NCI-H446 (cell line): ENCODE results near the gene EMC6.
"Not testable (repeated sequence)": the region's sequence is repeated elsewhere in the genome, so short reads cannot be mapped to it uniquely, and the experiment has no call there.

Source experiments
- DNase-seq, 2 experiments: peaks; one replicate each; lab custom pipeline; 2025; lab: John Stamatoyannopoulos, UW

Gene EMC6

DNA sequence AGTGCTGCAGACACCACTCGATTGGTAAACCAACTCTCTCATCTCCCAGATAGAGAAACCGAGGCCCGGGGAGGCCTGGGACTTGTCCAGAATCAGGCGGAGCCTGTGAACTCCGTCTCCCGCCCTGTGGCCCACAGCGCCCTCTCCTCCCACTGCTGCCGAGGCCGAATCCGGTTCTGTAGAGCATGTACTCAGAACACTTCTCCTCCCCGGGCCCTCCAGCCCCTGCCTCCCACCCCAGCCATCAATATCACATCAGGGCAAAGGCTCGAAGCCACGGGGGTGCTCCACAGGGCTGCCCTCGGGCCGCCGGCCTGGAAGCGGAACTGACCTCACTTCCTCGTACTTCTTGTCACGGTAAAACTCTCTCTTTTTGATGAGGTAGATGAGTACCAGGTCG lies 13.0 kb downstream of the EMC6 start:
- no peak for DNase-seq

GRCh38 chr17:3682033-3682432 lies 13.4 kb downstream of the EMC6 start:
- no peak for DNase-seq

- DNase-seq: no peak
These were observed 14.5 kb downstream of the EMC6 start for GRCh38 chr17:3683054-3683511.

DNA sequence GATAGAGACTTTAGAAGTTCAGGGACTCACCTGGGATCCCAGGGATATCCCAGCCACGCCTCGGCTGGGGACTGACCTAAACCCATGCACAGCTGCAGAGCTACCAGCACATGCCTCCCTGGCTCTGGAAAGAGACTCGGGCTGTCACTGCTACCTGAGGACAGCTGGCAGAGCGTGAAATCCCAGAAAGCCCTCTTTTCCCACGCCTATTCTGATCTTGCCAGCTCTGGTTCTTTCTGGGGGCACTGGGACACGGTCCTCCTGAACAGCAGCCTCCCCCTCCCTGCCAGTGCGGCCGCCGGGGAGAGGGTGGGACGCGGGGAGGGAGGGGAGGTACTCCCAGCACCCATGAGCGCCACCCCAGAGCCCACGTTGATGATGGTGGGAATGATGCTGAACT lies 16.6 kb downstream of the EMC6 start:
- no peak for DNase-seq

DNA sequence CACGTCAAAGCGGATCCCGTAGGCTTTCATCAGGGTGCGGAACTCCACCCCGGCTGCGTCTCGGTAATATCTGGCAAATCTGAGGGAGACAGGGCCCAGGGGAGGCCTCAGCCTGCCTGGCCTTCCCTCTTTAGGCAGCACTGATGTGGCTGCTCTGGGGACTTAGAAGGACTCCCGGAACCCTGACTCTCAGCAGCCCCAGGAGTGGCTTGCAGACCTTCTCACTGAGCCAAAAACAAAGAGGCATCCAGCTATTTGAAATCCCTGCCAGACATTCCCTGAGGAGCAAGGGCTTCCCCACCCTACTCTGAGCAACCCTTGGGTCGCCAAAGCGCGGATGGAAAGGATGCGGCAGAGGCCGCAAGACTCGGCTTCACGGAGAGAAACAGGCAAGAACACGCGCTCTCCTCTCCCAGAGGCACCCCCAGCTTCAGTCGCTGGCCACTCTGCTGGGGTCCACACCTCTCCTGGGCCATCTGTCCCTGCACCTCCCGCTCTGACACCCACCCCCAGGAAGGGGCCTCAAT lies 19.5 kb downstream of the EMC6 start:
- DNase-seq: no peak

DNA sequence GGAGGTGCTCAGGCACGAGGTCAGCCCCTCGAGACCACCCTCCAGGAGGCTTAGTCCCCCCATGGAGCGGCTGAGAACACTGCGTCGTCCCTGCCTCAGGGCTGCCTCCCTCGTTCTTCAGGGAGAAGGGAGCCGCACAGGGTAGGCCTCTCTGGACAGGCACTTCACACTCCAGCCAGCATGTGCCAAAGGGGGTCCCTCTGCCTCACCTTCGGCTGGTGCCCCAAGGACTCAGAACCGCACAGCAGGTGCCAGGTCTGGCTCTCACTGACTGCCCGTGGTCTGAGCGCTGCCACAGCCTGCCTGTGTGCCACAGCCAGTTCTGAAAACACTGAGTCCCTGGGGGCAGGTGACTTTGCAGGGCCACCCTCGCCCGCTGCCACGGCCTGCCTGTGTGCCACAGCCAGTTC lies 20.2 kb downstream of the EMC6 start:
- no peak for DNase-seq

- no peak for DNase-seq
These were observed 20.9 kb downstream of the EMC6 start for GRCh38 chr17:3689262-3690093.

- DNase-seq: no peak
These were observed 21.6 kb downstream of the EMC6 start for GRCh38 chr17:3690094-3690715.

GRCh38 chr17:3691617-3692067 lies 23.0 kb downstream of the EMC6 start:
- no peak for DNase-seq

DNA sequence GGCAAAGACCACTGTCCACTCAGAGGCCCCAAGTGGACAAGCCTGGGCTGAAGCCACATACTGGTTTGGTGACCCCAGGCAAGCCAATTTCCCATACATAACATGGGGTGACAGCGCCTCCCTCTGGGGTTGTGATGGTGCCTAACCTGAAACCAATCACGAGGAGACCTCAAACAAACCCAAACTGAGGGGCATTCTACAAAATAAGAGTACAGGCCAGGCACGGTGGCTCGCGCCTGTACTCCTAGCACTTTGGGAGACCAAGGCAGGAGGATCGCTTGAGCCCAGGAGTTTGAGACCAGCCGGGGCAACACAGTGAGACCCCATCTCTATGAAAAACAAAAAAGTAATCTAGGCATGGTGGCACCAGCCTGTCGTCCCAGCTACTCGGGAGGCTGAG lies 23.7 kb downstream of the EMC6 start:
- no peak for DNase-seq

GRCh38 chr17:3693141-3693540 lies 24.5 kb downstream of the EMC6 start:
- DNase-seq: no peak

DNA sequence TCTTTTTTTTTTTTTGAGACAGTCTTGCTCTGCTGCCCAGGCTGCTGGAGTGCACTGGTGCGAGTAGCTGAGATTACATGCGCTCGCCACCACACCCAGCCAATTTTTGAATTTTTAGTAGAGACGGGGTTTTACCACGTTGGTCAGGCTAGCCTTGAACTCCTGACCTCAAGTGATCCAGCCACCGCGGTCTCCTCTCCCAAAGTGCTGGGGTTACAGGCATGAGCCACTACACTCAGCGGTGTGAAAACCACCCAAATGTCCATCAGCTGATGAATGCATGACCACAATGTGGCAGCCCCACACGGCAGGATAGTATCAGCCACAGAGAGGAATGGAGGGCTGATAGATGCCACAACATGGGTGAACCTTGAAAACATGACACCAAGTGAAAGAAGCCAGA lies 25.2 kb downstream of the EMC6 start:
- no peak for DNase-seq

DNA sequence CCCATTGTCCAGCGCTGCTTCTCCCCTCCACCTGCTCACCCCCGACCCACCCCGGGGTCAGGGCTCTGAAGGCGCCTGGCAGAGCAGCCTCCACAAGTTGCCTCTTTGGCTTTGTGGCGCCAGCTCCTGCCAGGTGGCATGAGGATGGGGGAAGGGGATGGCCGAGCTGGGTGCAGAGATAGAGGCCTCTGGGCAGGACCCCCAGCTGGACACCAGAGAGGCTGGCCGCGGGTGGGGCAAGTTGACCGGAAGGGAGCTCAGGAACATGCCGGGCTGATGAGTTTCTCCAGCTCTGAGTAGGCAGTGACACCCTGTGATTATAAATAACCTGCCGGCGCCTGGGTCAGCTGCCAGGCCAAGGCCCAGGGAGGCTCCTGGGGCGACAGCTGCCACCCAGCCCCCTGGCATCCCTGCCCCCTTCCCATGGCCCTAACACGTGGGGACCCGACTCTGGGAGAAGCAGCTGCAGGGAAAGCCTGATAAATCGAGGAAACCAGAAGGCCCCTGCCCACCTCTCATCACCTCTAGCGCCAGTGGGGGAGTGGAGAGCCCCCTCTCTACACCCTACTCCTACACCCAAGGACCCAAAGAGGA lies 26.6 kb downstream of the EMC6 start:
- no peak for DNase-seq

GRCh38 chr17:3695723-3696411 lies 27.3 kb downstream of the EMC6 start, which contains the start of gene P2RX5:
Gene P2RX5 (minus strand): TSS chr17:3696155. CDS start chr17:3696005, 150 bp downstream.
- no peak for DNase-seq

DNA sequence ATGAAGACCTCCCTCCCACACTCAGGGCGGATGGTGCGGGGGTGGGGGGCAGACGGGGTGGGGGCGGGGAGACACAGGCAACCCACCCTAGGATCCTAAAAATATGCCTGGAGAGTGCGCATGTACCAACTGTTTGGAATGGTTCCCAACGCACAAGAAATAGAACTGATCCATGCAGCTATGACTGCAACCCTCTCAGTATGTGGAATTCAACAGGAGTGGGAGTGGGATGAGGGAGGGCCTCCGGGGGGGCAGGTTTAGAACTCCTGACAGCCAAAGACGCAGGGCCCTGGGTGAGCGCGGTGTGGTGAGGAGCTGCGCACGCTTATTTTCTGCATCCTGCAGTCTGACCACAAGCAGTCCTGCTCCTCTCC lies 28.5 kb downstream of the EMC6 start:
- no peak for DNase-seq

GRCh38 chr17:3698139-3698538 lies 29.5 kb downstream of the EMC6 start:
- DNase-seq: no peak

GRCh38 chr17:3699951-3700350 lies 31.3 kb downstream of the EMC6 start:
- no peak for DNase-seq

DNA sequence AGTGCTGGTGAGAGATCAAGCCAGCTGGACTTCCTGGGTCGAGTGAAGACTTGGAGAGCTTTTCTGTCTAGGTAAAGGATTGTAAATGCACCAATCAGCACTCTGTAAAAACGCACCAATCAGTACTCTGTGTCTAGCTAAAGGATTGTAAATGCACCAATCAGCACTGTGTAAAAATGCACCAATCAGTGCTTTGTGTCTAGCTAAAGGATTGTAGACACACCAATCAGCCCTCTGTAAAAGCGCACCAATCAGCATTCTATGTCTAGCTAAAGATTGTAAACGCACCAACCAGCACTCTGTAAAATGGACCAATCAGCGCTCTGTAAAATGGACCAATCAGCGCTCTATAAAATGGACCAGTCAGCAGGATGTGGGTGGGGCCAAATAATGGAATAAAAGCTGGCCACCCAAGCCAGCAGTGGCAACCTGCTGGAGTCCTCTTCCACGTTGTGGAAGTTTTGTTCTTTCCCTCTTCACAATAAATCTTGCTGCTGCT lies 33.5 kb downstream of the EMC6 start:
- DNase-seq: not testable (repeated sequence)

- no peak for DNase-seq
These were observed 36.5 kb downstream of the EMC6 start for GRCh38 chr17:3704931-3705717.

- DNase-seq: not testable (repeated sequence)
These were observed 37.0 kb downstream of the EMC6 start for GRCh38 chr17:3705718-3705984.

GRCh38 chr17:3708366-3708765 lies 39.8 kb downstream of the EMC6 start:
- no peak for DNase-seq
